Prostate gland (tissue), 2 donors: ENCODE data around the gene GRID1.

Experiments
- POLR2A ChIP-seq: fragments of 450-650 bp; IDR thresholded peaks from one replicate; pipeline ENCODE4 v1.6.1; 2016; ENCODE audit warnings: antibody characterized with exemption, mild to moderate bottlenecking
- TF ChIP-seq, protein P1 (sequence below), 4 experiments: fragments of 200-600 bp in 2 of 4; fragments of 450-650 bp in 2 of 4; sonication (generic) in 2 of 4; IDR thresholded peaks; 1 replicate in 3 of 4; 2 replicates in 1 of 4; pipeline ENCODE4 v1.5.1; 2016 to 2019; ENCODE audit warnings: antibody characterized with exemption in 4 of 4, mild to moderate bottlenecking in 2 of 4, moderate library complexity in 2 of 4

DNA sequence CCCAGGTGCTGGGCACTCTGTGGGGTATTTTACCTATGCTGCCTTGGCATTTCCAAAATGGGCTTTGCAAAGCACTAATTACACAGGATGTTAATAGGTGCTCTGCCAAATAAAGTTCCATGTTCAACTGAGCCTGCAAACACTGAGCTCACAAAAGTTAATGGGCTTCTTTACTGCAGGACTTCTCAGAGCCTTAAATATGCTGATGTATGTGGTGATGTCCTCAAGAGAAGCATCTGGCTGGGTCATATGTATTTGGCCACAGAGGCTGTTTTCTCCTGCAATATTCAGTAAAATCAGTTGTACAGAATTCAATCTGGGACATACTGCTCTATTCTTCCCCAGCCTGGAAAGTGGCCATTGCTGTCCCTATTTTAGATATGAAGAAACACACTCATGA is 31.3 kb downstream of the GRID1 start:
- TF ChIP-seq, protein P1, sequence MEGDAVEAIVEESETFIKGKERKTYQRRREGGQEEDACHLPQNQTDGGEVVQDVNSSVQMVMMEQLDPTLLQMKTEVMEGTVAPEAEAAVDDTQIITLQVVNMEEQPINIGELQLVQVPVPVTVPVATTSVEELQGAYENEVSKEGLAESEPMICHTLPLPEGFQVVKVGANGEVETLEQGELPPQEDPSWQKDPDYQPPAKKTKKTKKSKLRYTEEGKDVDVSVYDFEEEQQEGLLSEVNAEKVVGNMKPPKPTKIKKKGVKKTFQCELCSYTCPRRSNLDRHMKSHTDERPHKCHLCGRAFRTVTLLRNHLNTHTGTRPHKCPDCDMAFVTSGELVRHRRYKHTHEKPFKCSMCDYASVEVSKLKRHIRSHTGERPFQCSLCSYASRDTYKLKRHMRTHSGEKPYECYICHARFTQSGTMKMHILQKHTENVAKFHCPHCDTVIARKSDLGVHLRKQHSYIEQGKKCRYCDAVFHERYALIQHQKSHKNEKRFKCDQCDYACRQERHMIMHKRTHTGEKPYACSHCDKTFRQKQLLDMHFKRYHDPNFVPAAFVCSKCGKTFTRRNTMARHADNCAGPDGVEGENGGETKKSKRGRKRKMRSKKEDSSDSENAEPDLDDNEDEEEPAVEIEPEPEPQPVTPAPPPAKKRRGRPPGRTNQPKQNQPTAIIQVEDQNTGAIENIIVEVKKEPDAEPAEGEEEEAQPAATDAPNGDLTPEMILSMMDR (IDR thresholded peaks at IDR 0.05) = no peak
- TF ChIP-seq POLR2A = no peak
